ENCODE measurements around the gene FSTL5.

Gene FSTL5

GRCh38 chr4:161823450-161823849, 340.4 kb downstream of the FSTL5 start:
- TF ChIP-seq CTCF (IDR thresholded peaks at IDR 0.05; ENCODE audit: low read length) (no peak), EZH2phosphoT487 (IDR thresholded peaks at IDR 0.05; ENCODE audit: low read length) (no peak), EZH2 (optimal IDR thresholded peaks at IDR 0.05; ENCODE audit: low read depth, low read length) (no peak)
- no peaks in the 10 kb centered on the region for H3K9me2 ChIP-seq (replicated peaks; ENCODE audit: insufficient read depth, low read length)
- H3F3A ChIP-seq (ENCODE audit: insufficient read depth, low read length), result no peaks in the 10 kb centered on the region
- no peak overlapping the region for H3K27ac ChIP-seq (ENCODE audit: low read length)
- no peak overlapping the region for H3K4me2 ChIP-seq (ENCODE audit: low read depth, low read length)
- H4K20me1 ChIP-seq (ENCODE audit: insufficient read depth, low read length), result no peaks in the 10 kb centered on the region
- no peaks in the 10 kb centered on the region for H3K27me3 ChIP-seq (replicated peaks; ENCODE audit: insufficient read depth, low read length)
- no peak overlapping the region for H2AFZ ChIP-seq (ENCODE audit: low read length)
- H3K4me3 ChIP-seq (ENCODE audit: low read length), result no peak overlapping the region
- no peaks in the 10 kb centered on the region for H3K79me2 ChIP-seq (ENCODE audit: low read length)
- no peaks in the 10 kb centered on the region for H3K4me1 ChIP-seq (ENCODE audit: low read length)
- no peaks in the 10 kb centered on the region for H3K36me3 ChIP-seq (replicated peaks; ENCODE audit: insufficient read depth, low read length)
- H3K9ac ChIP-seq (ENCODE audit: low read length), result no peak overlapping the region
- H3K9me3 ChIP-seq (replicated peaks; ENCODE audit: insufficient read depth, low read length), result no peaks in the 10 kb centered on the region
- no peak for DNase-seq

GRCh38 chr4:161822174-161822573, 341.6 kb downstream of the FSTL5 start:
- H3K9me2 ChIP-seq (replicated peaks; ENCODE audit: insufficient read depth, low read length), result no peaks in the 10 kb centered on the region
- H3K27me3 ChIP-seq (replicated peaks; ENCODE audit: insufficient read depth, low read length), result no peaks in the 10 kb centered on the region
- no peak overlapping the region for H2AFZ ChIP-seq (ENCODE audit: low read length)
- H3K4me3 ChIP-seq (ENCODE audit: low read length), result no peak overlapping the region
- no peaks in the 10 kb centered on the region for H3K9me3 ChIP-seq (replicated peaks; ENCODE audit: insufficient read depth, low read length)
- H3K4me1 ChIP-seq (ENCODE audit: low read length), result no peaks in the 10 kb centered on the region
- H3K27ac ChIP-seq (ENCODE audit: low read length), result no peak overlapping the region
- no peak overlapping the region for H3K9ac ChIP-seq (ENCODE audit: low read length)
- DNase-seq, result no peak
- H3K79me2 ChIP-seq (ENCODE audit: low read length), result no peaks in the 10 kb centered on the region
- no peaks in the 10 kb centered on the region for H3K36me3 ChIP-seq (replicated peaks; ENCODE audit: insufficient read depth, low read length)
- TF ChIP-seq EZH2 (optimal IDR thresholded peaks at IDR 0.05; ENCODE audit: low read depth, low read length) (no peak), EZH2phosphoT487 (IDR thresholded peaks at IDR 0.05; ENCODE audit: low read length) (no peak), CTCF (IDR thresholded peaks at IDR 0.05; ENCODE audit: low read length) (no peak)
- H4K20me1 ChIP-seq (ENCODE audit: insufficient read depth, low read length), result no peaks in the 10 kb centered on the region
- H3K4me2 ChIP-seq (ENCODE audit: low read depth, low read length), result no peak overlapping the region
- no peaks in the 10 kb centered on the region for H3F3A ChIP-seq (ENCODE audit: insufficient read depth, low read length)

GRCh38 chr4:161817914-161818313, 345.9 kb downstream of the FSTL5 start:
- no peaks in the 10 kb centered on the region for H3K9me3 ChIP-seq (replicated peaks; ENCODE audit: insufficient read depth, low read length)
- H3K36me3 ChIP-seq (replicated peaks; ENCODE audit: insufficient read depth, low read length), result no peaks in the 10 kb centered on the region
- H3K4me2 ChIP-seq (ENCODE audit: low read depth, low read length), result no peak overlapping the region
- no peak overlapping the region for H3K4me3 ChIP-seq (ENCODE audit: low read length)
- no peaks in the 10 kb centered on the region for H3K27me3 ChIP-seq (replicated peaks; ENCODE audit: insufficient read depth, low read length)
- no peak overlapping the region for H3K27ac ChIP-seq (ENCODE audit: low read length)
- TF ChIP-seq EZH2 (optimal IDR thresholded peaks at IDR 0.05; ENCODE audit: low read depth, low read length) (no peak), CTCF (IDR thresholded peaks at IDR 0.05; ENCODE audit: low read length) (no peak), EZH2phosphoT487 (IDR thresholded peaks at IDR 0.05; ENCODE audit: low read length) (no peak)
- no peaks in the 10 kb centered on the region for H4K20me1 ChIP-seq (ENCODE audit: insufficient read depth, low read length)
- no peaks in the 10 kb centered on the region for H3K9me2 ChIP-seq (replicated peaks; ENCODE audit: insufficient read depth, low read length)
- no peaks in the 10 kb centered on the region for H3K79me2 ChIP-seq (ENCODE audit: low read length)
- no peak for DNase-seq
- no peak overlapping the region for H3K9ac ChIP-seq (ENCODE audit: low read length)
- no peaks in the 10 kb centered on the region for H3F3A ChIP-seq (ENCODE audit: insufficient read depth, low read length)
- H2AFZ ChIP-seq (ENCODE audit: low read length), result no peak overlapping the region
- no peaks in the 10 kb centered on the region for H3K4me1 ChIP-seq (ENCODE audit: low read length)
